WTC11 (cell line): Measurements from ENCODE around the gene NDRG3. TPM values are rescaled to one million over a fixed set of nuclear protein-coding genes. Genes with fewer than 3 reads are reported as not detected.

Experiments
- ATAC-seq: fragments of 200-7000 bp; cut with Tn5 transposase; 2 replicates; pipeline ENCODE4 v1.10.0; 2021; ENCODE audit warnings: mild to moderate bottlenecking, moderate library complexity
- CTCF ChIA-PET: fragments of 300-600 bp; sonication (Branson Sonifier 250); formaldehyde crosslinking; loops from one replicate; lab custom pipeline; 2021; ENCODE audit warnings: antibody characterized with exemption; lab: Charles Lee
- POLR2A ChIA-PET: fragments of 350-600 bp; sonication (Branson Sonifier 250); formaldehyde crosslinking; loops from one replicate; lab custom pipeline; 2021; ENCODE audit warnings: antibody characterized with exemption; lab: Charles Lee
- DNase-seq: peaks from one replicate; pipeline ENCODE4 v3.0.0; 2021; ENCODE audit warnings: low spot score
- H3K27ac Mint-ChIP-seq: 2 replicates; pipeline ENCODE4 v1.8.0; 2021; ENCODE audit warnings: mixed read lengths
- H3K27me3 Mint-ChIP-seq: 2 replicates; pipeline ENCODE4 v1.8.0; 2021; ENCODE audit warnings: low read depth, mild to moderate bottlenecking, moderate library complexity, mixed read lengths
- H3K36me3 Mint-ChIP-seq: 2 replicates; pipeline ENCODE4 v1.8.0; 2021; ENCODE audit warnings: mixed read lengths
- H3K4me1 Mint-ChIP-seq: 2 replicates; pipeline ENCODE4 v1.8.0; 2022; ENCODE audit warnings: mixed read lengths
- H3K4me3 Mint-ChIP-seq: 2 replicates; pipeline ENCODE4 v1.8.0; 2021; ENCODE audit warnings: mild to moderate bottlenecking, moderate library complexity, mixed read lengths
- H3K9me3 Mint-ChIP-seq: 2 replicates; pipeline ENCODE4 v1.8.0; 2021; ENCODE audit warnings: mixed read lengths
- ATF3 ChIP-seq: sonication (generic); formaldehyde crosslinking; conservative IDR thresholded peaks from 2 replicates; pipeline ENCODE4 v1.8.1; 2022; ENCODE audit warnings: mild to moderate bottlenecking, missing genetic modification reagents
- CTCF ChIP-seq: fragments of 200-600 bp; IDR thresholded peaks from 2 replicates; pipeline ENCODE4 v1.8.0; 2022; ENCODE audit warnings: antibody characterized with exemption
- FOXP1 ChIP-seq: sonication (generic); formaldehyde crosslinking; IDR thresholded peaks from 2 replicates; pipeline ENCODE4 v1.8.0; 2022; ENCODE audit warnings: missing genetic modification reagents, mild to moderate bottlenecking, moderate library complexity, borderline replicate concordance
- HMGA2 ChIP-seq: fragments of 250-450 bp; sonication (Bioruptor Pico); IDR thresholded peaks from 2 replicates; pipeline ENCODE4 v1.4.0; 2021; ENCODE audit warnings: mild to moderate bottlenecking, moderate library complexity
- HMGXB4 ChIP-seq: sonication (generic); formaldehyde crosslinking; IDR thresholded peaks from 2 replicates; pipeline ENCODE4 v1.8.1; 2023; ENCODE audit warnings: mild to moderate bottlenecking, moderate library complexity, missing genetic modification reagents
- JAZF1 ChIP-seq: fragments of 250-450 bp; sonication (Bioruptor Pico); IDR thresholded peaks from 2 replicates; pipeline ENCODE4 v1.9.0; 2021; ENCODE audit warnings: moderate library complexity, mild to moderate bottlenecking, inconsistent platforms
- KAT7 ChIP-seq: sonication (generic); formaldehyde crosslinking; IDR thresholded peaks from 2 replicates; pipeline ENCODE4 v1.8.1; 2023; ENCODE audit warnings: missing genetic modification reagents, mild to moderate bottlenecking, borderline replicate concordance
- MAX ChIP-seq: sonication (generic); formaldehyde crosslinking; IDR thresholded peaks from 2 replicates; pipeline ENCODE4 v1.8.0; 2022; ENCODE audit warnings: mild to moderate bottlenecking, missing genetic modification reagents
- RELA ChIP-seq: sonication (generic); formaldehyde crosslinking; IDR thresholded peaks from 2 replicates; pipeline ENCODE4 v1.8.1; 2022; ENCODE audit warnings: missing genetic modification reagents, mild to moderate bottlenecking, borderline replicate concordance
- SP1 ChIP-seq: sonication (generic); formaldehyde crosslinking; conservative IDR thresholded peaks from 2 replicates; pipeline ENCODE4 v1.8.1; 2022; ENCODE audit warnings: missing genetic modification reagents
- TEAD4 ChIP-seq: sonication (generic); formaldehyde crosslinking; IDR thresholded peaks from 2 replicates; pipeline ENCODE4 v1.8.0; 2022; ENCODE audit warnings: mild to moderate bottlenecking, missing genetic modification reagents
- TP53 ChIP-seq: sonication (generic); formaldehyde crosslinking; IDR thresholded peaks from 2 replicates; pipeline ENCODE4 v1.8.1; 2023; ENCODE audit warnings: mild to moderate bottlenecking, missing genetic modification reagents
- ZMAT4 ChIP-seq: fragments of 250-450 bp; sonication (Bioruptor Pico); IDR thresholded peaks from 2 replicates; pipeline ENCODE4 v1.9.0; 2021; ENCODE audit warnings: mild to moderate bottlenecking
- ZNF423 ChIP-seq: fragments of 250-450 bp; sonication (Bioruptor Pico); IDR thresholded peaks from 2 replicates; pipeline ENCODE4 v2.1.2; 2022; ENCODE audit warnings: mild to moderate bottlenecking, moderate library complexity
- ZNF671 ChIP-seq: fragments of 250-450 bp; sonication (Bioruptor Pico); IDR thresholded peaks from 2 replicates; pipeline ENCODE4 v1.8.0; 2021; ENCODE audit warnings: mild to moderate bottlenecking
- total RNA-seq: library from RNA; stranded (reverse); gene quantifications from 3 replicates; pipeline ENCODE4 v1.2.3, GENCODE V29; 2021

The NDRG3 gene
- total RNA-seq, 1 experiment from 2014 or later: 27.0 TPM

- TF ChIP-seq SP1 (CRISPR knock-in tag) (peak; percentile 55), JAZF1 (CRISPR knock-in tag) (no peak), KAT7 (CRISPR knock-in tag) (no peak), FOXP1 (CRISPR knock-in tag) (peak; percentile 83; the same call in 1 of the 2 replicates)
Observed at GRCh38 chr20:36773597-36774390, 27.9 kb upstream of the NDRG3 start, which contains the start of gene DSN1 (continued).

- TF ChIP-seq MAX: no peak
- TF ChIP-seq ZNF671 (CRISPR knock-in tag): no peak
- no peak for TF ChIP-seq KAT7 (CRISPR knock-in tag)
- TF ChIP-seq ATF3 (CRISPR knock-in tag): no peak
- TF ChIP-seq ZNF423: no peak
- no peak for TF ChIP-seq HMGA2 (CRISPR knock-in tag)
- no peak for TF ChIP-seq CTCF
- no peak for TF ChIP-seq TEAD4 (CRISPR knock-in tag)
- no peak for TF ChIP-seq HMGXB4
- TF ChIP-seq RELA (CRISPR knock-in tag): no peak; the same call in 1 of the 2 replicates
- TF ChIP-seq JAZF1 (CRISPR knock-in tag): no peak
- no peaks in the 10 kb centered on the region for H3K9me3 Mint-ChIP-seq
- DNase-seq: no peak
- CTCF ChIA-PET: interaction anchor here (0.5 to 2.5 kb wide), 34 partner anchors 9 to 617 kb away, joined by 3 to 27 read pairs (median 4); partner anchors contain the start of genes NDRG3, RAB5IF and SLA2
- peak; percentile 2 for ATAC-seq
- H3K4me3 Mint-ChIP-seq: peak overlapping the region; percentile 90
- peaks cover 7% of the 10 kb centered on the region for H3K36me3 Mint-ChIP-seq
- H3K27me3 Mint-ChIP-seq: peaks cover 2% of the 10 kb centered on the region; the same call in 1 of the 2 replicates
- peaks cover 6% of the 10 kb centered on the region for H3K4me1 Mint-ChIP-seq
- POLR2A ChIA-PET: interaction anchor here (0.5 to 1.5 kb wide), 6 partner anchors 18 to 188 kb away, joined by 3 to 4 read pairs (median 3); a partner anchor contains a TSS
- H3K27ac Mint-ChIP-seq: peak overlapping the region; percentile 100
Observed at GRCh38 chr20:36773107-36773596, 27.3 kb upstream of the NDRG3 start.

- ATAC-seq: no peak
- TF ChIP-seq TP53 (CRISPR knock-in tag) (no peak), ZMAT4 (CRISPR knock-in tag) (no peak)
- Mint-ChIP-seq H3K4me1 (peaks cover 6% of the 10 kb centered on the region), H3K36me3 (peaks cover 10% of the 10 kb centered on the region), H3K4me3 (no peak overlapping the region), H3K9me3 (no peaks in the 10 kb centered on the region), H3K27ac (no peak overlapping the region; the same call in 1 of the 2 replicates), H3K27me3 (peaks cover 2% of the 10 kb centered on the region; the same call in 1 of the 2 replicates)
- CTCF ChIA-PET: interaction anchor here (1.0 kb wide), 1 partner anchor 212 kb away, joined by 6 read pairs; no protein-coding TSS in a partner anchor
- POLR2A ChIA-PET: interaction anchor here (0.5 kb wide), 1 partner anchor 55 kb away, joined by 4 read pairs; no protein-coding TSS in a partner anchor
- DNase-seq: no peak
Observed at GRCh38 chr20:36770680-36771079, 24.8 kb upstream of the NDRG3 start.
